ENCODE measurements around the gene EIF2D. TPM values are rescaled to one million over a fixed set of nuclear protein-coding genes. Genes with fewer than 3 reads are reported as not detected.

Gene EIF2D
- total and polyA plus RNA-seq, 2 of the 8 experiments (the other 6 are each of a cell fraction or from before 2014, with no cell fraction given) = 36.1 to 37.1 TPM

DNA sequence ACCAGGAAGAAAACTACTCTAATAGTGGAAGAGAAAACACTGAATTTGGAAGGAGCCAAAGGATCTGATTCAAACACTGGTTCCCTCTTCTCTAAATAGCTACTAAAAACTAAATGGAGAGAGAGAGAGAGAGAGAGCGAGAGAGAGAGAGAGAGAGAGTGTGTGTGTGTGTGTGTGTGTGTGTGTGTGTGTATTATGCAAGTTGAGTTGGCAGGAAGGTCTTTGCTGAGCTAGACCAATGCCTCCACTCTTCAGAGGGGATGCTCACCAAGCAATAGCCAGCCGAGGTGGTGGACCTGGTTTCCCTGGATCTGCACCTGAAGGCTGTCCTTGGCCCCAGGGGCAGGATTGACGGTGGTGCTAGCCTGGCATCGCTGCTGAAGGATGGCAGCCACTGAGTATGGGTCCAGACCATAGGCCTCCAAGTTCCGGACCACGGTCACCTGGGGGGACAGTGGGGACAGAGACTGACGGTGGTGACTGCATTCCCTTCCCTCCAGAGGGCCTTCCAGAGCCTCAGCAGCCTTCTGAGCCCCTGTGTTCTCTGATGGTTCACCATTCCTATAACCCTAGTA lies 18.8 kb downstream of the EIF2D start (continued):
- TF ChIP-seq, protein P1, sequence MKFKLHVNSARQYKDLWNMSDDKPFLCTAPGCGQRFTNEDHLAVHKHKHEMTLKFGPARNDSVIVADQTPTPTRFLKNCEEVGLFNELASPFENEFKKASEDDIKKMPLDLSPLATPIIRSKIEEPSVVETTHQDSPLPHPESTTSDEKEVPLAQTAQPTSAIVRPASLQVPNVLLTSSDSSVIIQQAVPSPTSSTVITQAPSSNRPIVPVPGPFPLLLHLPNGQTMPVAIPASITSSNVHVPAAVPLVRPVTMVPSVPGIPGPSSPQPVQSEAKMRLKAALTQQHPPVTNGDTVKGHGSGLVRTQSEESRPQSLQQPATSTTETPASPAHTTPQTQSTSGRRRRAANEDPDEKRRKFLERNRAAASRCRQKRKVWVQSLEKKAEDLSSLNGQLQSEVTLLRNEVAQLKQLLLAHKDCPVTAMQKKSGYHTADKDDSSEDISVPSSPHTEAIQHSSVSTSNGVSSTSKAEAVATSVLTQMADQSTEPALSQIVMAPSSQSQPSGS (IDR thresholded peaks at IDR 0.05; ENCODE audit: low read length) = no peak

Measured in H1 (cell line).